RWPE2 (cell line): ENCODE data around the gene RGL3.

ENCODE experiments used
- ATAC-seq: fragments of 200-7000 bp; cut with Tn5 transposase; 3 replicates; pipeline ENCODE4 v1.9.1; 2021; ENCODE audit warnings: low read depth
- DNase-seq: peaks from one replicate; pipeline ENCODE4 v3.0.0-alpha.2; 2020; ENCODE audit warnings: low spot score
- H3K27ac ChIP-seq: fragments of 450-650 bp; 2 replicates; pipeline ENCODE4 v1.5.1; 2017; ENCODE audit warnings: mild to moderate bottlenecking; ENCODE audit not compliant: poor library complexity, severe bottlenecking
- H3K27me3 ChIP-seq: fragments of 250-450 bp; sonication (Bioruptor Pico); 2 replicates; pipeline ENCODE4 v1.5.1; 2021; ENCODE audit warnings: mild to moderate bottlenecking, moderate library complexity; ENCODE audit not compliant: insufficient read depth, poor library complexity, severe bottlenecking
- H3K36me3 ChIP-seq: fragments of 250-450 bp; sonication (Bioruptor Pico); 2 replicates; pipeline ENCODE4 v1.5.1; 2020; ENCODE audit warnings: low read depth, mild to moderate bottlenecking, moderate library complexity
- H3K4me1 ChIP-seq: fragments of 250-450 bp; sonication (Bioruptor Pico); 2 replicates; pipeline ENCODE4 v1.5.1; 2021; ENCODE audit warnings: mild to moderate bottlenecking, moderate library complexity; ENCODE audit not compliant: insufficient read depth, poor library complexity, severe bottlenecking
- H3K4me3 ChIP-seq: fragments of 250-450 bp; sonication (Bioruptor Pico); 2 replicates; pipeline ENCODE4 v1.5.1; 2021; ENCODE audit warnings: mild to moderate bottlenecking, moderate library complexity; ENCODE audit not compliant: severe bottlenecking
- H3K9me3 ChIP-seq: fragments of 250-450 bp; sonication (Bioruptor Pico); 2 replicates; pipeline ENCODE4 v1.5.1; 2021; ENCODE audit warnings: mild to moderate bottlenecking, moderate library complexity; ENCODE audit not compliant: severe bottlenecking
- TF ChIP-seq, protein P1 (sequence below): fragments of 450-650 bp; IDR thresholded peaks from one replicate; pipeline ENCODE4 v1.5.1; 2017; ENCODE audit warnings: mild to moderate bottlenecking, moderate library complexity; ENCODE audit not compliant: poor library complexity, severe bottlenecking

The RGL3 gene

DNA sequence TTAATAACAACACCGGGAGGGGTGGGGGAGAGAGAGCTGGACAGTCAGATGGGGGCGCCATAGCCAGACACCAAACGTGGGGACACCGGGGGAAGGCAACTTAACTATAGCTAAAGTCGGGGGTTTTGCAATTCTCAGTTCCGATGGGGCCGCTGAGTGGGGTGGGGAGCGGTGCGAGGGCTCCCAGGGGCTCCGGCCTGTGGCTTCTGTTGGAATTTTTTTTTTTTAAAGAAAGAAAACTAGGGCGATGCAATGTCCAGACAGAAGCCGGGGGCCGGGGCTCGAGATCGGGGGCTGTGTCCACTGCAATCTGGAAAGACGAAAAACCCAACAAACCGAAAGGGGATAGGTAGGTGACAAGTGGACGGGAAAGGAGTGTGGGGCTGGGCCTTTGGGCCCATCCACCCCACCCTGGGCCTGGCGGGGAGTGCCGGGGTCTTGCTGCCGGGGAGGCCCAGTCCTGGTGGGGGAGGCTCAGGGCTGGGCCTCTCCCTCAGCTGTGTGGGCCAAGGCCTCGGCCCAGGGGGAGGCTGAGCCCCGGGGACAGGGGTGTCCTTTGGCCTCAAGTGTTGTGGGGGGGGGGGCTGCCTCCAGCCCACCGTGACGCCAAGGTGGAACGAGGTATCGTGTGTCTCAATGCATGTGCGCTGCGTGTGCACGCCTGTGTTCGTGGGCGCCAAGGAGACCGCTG, 33.7 kb upstream of the RGL3 start:
- Histone ChIP-seq H3K9me3 (no peaks in the 10 kb centered on the region), H3K27ac (no peak overlapping the region), H3K4me3 (no peak overlapping the region), H3K4me1 (no peaks in the 10 kb centered on the region), H3K27me3 (no peaks in the 10 kb centered on the region), H3K36me3 (peaks cover 13% of the 10 kb centered on the region; the same call in 1 of the 2 replicates)
- ATAC-seq: no peak
- no peak for DNase-seq
- TF ChIP-seq, protein P1, sequence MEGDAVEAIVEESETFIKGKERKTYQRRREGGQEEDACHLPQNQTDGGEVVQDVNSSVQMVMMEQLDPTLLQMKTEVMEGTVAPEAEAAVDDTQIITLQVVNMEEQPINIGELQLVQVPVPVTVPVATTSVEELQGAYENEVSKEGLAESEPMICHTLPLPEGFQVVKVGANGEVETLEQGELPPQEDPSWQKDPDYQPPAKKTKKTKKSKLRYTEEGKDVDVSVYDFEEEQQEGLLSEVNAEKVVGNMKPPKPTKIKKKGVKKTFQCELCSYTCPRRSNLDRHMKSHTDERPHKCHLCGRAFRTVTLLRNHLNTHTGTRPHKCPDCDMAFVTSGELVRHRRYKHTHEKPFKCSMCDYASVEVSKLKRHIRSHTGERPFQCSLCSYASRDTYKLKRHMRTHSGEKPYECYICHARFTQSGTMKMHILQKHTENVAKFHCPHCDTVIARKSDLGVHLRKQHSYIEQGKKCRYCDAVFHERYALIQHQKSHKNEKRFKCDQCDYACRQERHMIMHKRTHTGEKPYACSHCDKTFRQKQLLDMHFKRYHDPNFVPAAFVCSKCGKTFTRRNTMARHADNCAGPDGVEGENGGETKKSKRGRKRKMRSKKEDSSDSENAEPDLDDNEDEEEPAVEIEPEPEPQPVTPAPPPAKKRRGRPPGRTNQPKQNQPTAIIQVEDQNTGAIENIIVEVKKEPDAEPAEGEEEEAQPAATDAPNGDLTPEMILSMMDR: no peak

DNA sequence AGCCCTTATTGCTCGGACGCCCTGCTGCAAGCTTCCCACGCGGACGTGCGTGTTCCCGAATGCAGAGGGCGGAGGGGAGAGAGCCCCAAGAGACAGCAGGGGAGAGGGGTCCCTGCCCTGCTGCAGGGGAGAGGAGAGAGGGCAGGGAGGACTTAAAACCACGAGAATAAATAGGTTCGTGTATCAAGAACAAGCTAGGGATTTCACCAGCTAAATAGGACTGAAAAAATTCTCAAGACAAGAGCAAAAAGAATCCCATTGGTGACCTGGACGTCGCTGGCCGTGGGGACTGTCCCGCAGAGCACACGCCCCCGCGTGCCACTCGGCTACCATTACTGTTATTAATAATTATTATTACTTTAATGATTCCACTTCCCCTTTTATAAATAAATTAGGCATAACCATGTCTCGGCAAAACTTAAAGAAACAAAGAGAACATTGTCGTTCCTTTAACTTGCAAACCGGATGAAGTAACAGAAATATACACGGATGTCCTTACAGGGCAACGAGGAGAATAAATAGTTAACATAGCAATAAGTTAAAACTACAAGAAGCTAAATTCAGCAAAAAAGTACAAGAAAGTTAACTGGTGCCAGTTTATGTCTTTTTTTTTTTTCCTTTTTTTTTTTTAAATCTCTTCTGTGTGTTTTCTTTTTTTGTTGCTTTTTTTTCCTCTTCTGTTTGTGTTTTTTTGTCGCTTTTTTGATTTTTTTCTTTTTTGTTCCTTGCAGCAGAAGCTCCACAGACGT, 32.9 kb upstream of the RGL3 start:
- no peak for ATAC-seq
- Histone ChIP-seq H3K36me3 (peaks cover 20% of the 10 kb centered on the region), H3K4me1 (no peaks in the 10 kb centered on the region), H3K27me3 (no peaks in the 10 kb centered on the region), H3K27ac (no peak overlapping the region), H3K9me3 (no peaks in the 10 kb centered on the region), H3K4me3 (no peak overlapping the region)
- TF ChIP-seq, protein P1: no peak
- no peak for DNase-seq

DNA sequence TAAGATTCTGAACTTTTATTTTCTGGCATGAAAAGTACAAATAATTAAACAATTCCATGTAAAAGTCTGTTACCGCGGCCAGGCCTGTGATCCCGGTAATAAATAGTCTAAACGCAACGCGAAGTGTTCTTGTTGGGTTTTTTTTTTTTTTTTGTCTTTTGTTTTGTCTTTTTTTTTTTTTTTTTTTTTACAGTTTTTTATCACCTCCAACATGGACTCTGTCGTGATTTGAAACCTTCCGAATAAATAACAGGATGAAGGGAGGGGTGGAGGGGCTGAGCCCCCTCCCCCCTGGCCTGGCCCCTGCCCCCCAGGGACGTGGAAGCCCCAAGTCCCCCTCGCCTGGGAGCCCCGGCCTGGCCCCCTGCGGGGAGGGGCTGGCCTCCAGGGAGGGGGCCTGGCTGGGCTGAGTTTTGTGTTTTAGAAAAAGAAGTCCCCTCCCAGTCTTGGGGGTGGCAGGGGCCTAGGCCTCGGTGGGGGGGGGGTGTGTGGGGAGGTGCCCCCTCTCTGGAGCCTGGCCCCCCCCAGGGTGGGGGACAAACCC, 32.3 kb upstream of the RGL3 start:
- Histone ChIP-seq H3K4me1 (no peaks in the 10 kb centered on the region), H3K27me3 (no peaks in the 10 kb centered on the region), H3K27ac (no peak overlapping the region), H3K36me3 (peaks cover 26% of the 10 kb centered on the region), H3K9me3 (no peaks in the 10 kb centered on the region), H3K4me3 (no peak overlapping the region)
- TF ChIP-seq, protein P1: no peak
- no peak for DNase-seq
- no peak for ATAC-seq

DNA sequence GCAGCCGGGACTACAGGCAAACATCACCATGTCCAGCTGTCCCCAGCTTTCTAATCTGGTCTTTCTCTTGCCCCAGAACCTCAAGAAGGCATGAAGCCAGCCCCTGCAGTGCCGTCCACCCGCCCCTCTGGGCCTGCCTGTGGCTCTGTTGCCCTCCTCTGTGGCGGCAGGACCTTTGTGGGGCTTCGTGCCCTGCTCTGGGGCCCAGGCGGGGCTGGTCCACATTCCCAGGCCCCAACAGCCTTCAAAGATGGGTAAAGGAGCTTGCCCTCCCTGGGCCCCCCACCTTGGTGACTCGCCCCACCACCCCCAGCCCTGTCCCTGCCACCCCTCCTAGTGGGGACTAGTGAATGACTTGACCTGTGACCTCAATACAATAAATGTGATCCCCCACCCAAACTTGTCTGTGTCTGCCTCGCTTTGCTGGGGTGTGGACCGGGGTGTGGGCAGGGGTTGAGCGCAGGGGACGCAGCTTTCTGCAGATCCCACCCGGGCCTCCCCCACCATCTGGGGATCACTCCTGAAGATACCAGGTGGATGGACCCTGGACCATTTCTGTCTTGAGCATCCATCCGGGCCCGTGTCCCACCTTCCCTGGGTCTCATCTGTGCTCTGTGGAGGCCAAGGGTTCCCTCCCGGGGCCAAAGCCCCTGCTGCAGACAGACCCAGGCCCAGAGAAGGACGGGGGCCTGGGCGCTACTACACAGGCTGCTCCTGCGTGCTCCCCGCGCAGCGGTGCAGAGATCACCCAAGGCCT, 31.6 kb upstream of the RGL3 start:
- H3K27me3 ChIP-seq: no peaks in the 10 kb centered on the region
- no peak overlapping the region for H3K27ac ChIP-seq
- H3K4me3 ChIP-seq: no peak overlapping the region
- TF ChIP-seq, protein P1: no peak
- H3K36me3 ChIP-seq: peaks cover 31% of the 10 kb centered on the region
- ATAC-seq (no peak), DNase-seq (no peak)
- H3K4me1 ChIP-seq: no peaks in the 10 kb centered on the region
- no peaks in the 10 kb centered on the region for H3K9me3 ChIP-seq
